Upper lobe of left lung (tissue), 4 donors: Measurements from ENCODE around the gene ALKAL2.

ENCODE experiments used
- EP300 ChIP-seq, 4 donors: sonication (generic); formaldehyde crosslinking; IDR thresholded peaks; one replicate each; pipeline ENCODE4 v1.5.1; 2017; ENCODE audit warnings: antibody characterized with exemption in 4 of 4, control low read depth in 2 of 4
- POLR2A ChIP-seq, 4 donors: fragments of 450-650 bp; IDR thresholded peaks; one replicate each; pipeline ENCODE4 v1.5.1; 2016 to 2017; ENCODE audit warnings: antibody characterized with exemption in 4 of 4, mild to moderate bottlenecking in 2 of 4
- POLR2AphosphoS5 ChIP-seq, 2 donors: sonication (generic); formaldehyde crosslinking; IDR thresholded peaks; one replicate each; pipeline ENCODE4 v1.5.1; 2017; ENCODE audit warnings: antibody characterized with exemption in 2 of 2
- TF ChIP-seq, protein P1 (sequence below), 6 experiments: fragments of 450-650 bp in 4 of 6; fragments of 200-600 bp in 2 of 6; sonication (generic) in 2 of 6; IDR thresholded peaks; one replicate each; pipeline ENCODE4 v1.5.1; 2016 to 2019; ENCODE audit warnings: antibody characterized with exemption in 6 of 6

DNA sequence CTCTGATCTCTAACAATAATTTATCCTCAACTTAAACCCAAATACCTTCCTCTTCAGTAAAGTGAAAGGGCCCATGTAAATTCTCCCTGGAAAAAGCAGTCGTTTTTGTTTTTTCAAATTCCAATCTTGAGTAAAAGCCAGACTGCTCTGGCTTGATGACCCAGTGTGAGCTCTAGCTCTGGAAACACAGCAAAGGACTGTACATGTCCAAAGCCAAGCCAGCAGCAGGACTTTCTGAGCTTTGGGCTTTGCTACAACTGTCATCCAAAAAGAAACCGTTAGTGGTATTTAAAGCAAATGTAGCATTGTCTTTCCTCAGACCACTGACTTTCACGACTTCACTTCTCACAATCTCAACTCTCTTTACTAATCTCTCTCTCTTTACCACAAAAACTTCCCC, 49.5 kb downstream of the ALKAL2 start:
- TF ChIP-seq, protein P1, sequence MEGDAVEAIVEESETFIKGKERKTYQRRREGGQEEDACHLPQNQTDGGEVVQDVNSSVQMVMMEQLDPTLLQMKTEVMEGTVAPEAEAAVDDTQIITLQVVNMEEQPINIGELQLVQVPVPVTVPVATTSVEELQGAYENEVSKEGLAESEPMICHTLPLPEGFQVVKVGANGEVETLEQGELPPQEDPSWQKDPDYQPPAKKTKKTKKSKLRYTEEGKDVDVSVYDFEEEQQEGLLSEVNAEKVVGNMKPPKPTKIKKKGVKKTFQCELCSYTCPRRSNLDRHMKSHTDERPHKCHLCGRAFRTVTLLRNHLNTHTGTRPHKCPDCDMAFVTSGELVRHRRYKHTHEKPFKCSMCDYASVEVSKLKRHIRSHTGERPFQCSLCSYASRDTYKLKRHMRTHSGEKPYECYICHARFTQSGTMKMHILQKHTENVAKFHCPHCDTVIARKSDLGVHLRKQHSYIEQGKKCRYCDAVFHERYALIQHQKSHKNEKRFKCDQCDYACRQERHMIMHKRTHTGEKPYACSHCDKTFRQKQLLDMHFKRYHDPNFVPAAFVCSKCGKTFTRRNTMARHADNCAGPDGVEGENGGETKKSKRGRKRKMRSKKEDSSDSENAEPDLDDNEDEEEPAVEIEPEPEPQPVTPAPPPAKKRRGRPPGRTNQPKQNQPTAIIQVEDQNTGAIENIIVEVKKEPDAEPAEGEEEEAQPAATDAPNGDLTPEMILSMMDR (IDR thresholded peaks at IDR 0.05): no peak
- TF ChIP-seq POLR2A (IDR thresholded peaks at IDR 0.05) (no peak), POLR2AphosphoS5 (IDR thresholded peaks at IDR 0.05) (no peak), EP300 (IDR thresholded peaks at IDR 0.05) (no peak)
